ENCODE results near the gene KNG1.
"Not testable (repeated sequence)": the region's sequence is repeated elsewhere in the genome, so short reads cannot be mapped to it uniquely, and the experiment has no call there.

The KNG1 gene

DNA sequence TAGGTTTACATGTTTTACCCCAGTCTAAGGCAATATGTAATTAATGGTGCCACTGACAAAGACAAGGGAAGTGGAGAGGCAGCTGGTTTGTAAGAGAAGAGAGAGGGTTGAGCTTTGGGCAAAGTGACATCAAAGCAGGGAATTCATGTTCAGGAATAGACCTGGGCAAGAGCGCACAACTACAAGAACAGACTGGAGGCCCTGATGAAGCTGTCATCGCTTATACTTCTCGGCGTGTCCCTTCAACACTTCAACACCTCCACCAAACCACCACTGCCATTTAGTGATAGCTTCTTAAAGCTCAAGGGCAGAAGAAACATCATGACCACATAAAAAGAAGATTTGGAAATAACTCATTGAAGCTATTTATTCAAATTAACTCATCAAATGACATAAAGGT, 19.6 kb upstream of the KNG1 start:
- no peaks in the 10 kb centered on the region for H3K4me1 ChIP-seq (ENCODE audit: control insufficient read depth in 1 of 2, insufficient read depth in 1 of 2, low read depth in 1 of 2, low read length in 1 of 2)
- no peaks in the 10 kb centered on the region for H3K9me3 ChIP-seq
- H3K27ac ChIP-seq: no peak overlapping the region
- peaks cover 8% of the 10 kb centered on the region for H3K27me3 ChIP-seq
- H3K36me3 ChIP-seq: no peaks in the 10 kb centered on the region
- TF ChIP-seq, protein P1, sequence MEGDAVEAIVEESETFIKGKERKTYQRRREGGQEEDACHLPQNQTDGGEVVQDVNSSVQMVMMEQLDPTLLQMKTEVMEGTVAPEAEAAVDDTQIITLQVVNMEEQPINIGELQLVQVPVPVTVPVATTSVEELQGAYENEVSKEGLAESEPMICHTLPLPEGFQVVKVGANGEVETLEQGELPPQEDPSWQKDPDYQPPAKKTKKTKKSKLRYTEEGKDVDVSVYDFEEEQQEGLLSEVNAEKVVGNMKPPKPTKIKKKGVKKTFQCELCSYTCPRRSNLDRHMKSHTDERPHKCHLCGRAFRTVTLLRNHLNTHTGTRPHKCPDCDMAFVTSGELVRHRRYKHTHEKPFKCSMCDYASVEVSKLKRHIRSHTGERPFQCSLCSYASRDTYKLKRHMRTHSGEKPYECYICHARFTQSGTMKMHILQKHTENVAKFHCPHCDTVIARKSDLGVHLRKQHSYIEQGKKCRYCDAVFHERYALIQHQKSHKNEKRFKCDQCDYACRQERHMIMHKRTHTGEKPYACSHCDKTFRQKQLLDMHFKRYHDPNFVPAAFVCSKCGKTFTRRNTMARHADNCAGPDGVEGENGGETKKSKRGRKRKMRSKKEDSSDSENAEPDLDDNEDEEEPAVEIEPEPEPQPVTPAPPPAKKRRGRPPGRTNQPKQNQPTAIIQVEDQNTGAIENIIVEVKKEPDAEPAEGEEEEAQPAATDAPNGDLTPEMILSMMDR (IDR thresholded peaks at IDR 0.05): no peak
- no peak overlapping the region for H3K4me3 ChIP-seq (ENCODE audit: low read depth in 1 of 2, low read length in 1 of 2)

DNA sequence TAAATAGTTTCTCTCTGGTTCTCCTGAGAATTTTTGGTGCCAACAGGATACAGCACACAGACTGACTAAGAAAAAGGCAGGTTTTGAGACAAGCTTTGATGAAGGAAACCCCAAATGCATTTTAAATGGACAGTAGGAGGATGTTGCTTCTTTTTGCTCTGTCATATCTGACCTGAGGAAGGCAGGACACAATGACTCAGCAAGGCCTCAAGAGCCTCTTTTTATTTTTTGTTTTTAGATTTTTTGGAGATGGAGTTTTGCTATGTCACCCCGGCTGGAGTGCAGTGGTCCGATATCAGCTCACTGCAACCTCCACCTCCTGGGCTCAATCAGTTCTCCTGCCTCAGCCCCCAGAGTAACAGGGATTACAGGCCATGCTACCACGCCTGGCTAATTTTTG, 16.9 kb upstream of the KNG1 start:
- no peaks in the 10 kb centered on the region for H3K4me1 ChIP-seq (ENCODE audit: control insufficient read depth in 1 of 2, insufficient read depth in 1 of 2, low read depth in 1 of 2, low read length in 1 of 2)
- no peak overlapping the region for H3K4me3 ChIP-seq (ENCODE audit: low read depth in 1 of 2, low read length in 1 of 2)
- H3K27me3 ChIP-seq: peaks cover 23% of the 10 kb centered on the region
- TF ChIP-seq, protein P1 (IDR thresholded peaks at IDR 0.05): no peak
- no peak overlapping the region for H3K27ac ChIP-seq
- H3K9me3 ChIP-seq: no peaks in the 10 kb centered on the region
- no peaks in the 10 kb centered on the region for H3K36me3 ChIP-seq

- H3K27me3 ChIP-seq: peaks cover 35% of the 10 kb centered on the region
- not testable (repeated sequence) for H3K27ac ChIP-seq; H3K36me3 ChIP-seq; H3K9me3 ChIP-seq; H3K4me1 ChIP-seq (ENCODE audit: control insufficient read depth in 1 of 2, insufficient read depth in 1 of 2, low read depth in 1 of 2, low read length in 1 of 2); H3K4me3 ChIP-seq (ENCODE audit: low read depth in 1 of 2, low read length in 1 of 2)
These were observed 14.7 kb upstream of the KNG1 start for GRCh38 chr3:186702451-186702850.

DNA sequence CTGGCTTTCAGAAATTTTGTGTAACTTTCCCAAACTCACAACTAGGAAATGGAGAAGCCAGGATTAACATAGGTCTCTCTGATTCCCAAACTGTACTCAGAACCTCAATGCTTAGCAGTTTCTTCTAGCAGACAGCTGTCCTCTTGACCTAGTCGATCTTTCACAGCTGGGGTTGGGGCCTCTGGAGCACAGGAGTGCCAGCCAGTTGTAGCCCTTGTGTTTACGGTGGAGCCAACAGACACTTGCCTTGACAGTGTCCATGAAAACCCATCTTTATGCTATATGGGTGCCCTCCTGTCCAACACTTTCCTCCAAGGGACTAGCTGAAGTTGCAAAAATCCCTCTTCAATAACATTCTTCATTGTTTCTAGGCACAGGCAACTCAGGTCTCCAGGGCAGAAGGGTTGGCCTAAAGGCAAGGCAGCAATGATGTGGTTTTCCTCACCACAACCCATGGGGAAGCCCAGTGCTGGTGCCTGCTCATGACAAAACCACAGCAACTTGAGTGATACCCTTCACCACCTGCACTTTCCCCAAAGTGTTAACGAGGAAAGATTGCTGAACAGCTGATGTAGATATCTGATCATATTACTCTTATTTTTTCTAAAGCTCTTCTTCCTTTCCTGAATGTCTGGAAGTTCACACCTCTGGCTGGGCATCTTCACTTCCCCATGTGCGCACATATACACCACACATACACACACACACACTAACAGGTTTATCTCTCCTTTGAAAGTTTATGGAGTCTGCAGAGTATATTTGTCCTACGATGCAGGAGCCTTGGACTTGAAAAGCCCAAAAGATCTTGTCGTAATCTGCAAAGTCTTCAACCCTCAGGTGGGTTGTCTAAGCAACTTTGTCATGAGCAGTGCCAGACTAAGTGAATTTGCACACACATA, 11.0 kb upstream of the KNG1 start:
- no peak overlapping the region for H3K27ac ChIP-seq
- no peak overlapping the region for H3K4me3 ChIP-seq (ENCODE audit: low read depth in 1 of 2, low read length in 1 of 2)
- TF ChIP-seq, protein P1 (IDR thresholded peaks at IDR 0.05): no peak
- peaks cover 39% of the 10 kb centered on the region for H3K27me3 ChIP-seq
- no peaks in the 10 kb centered on the region for H3K4me1 ChIP-seq (ENCODE audit: control insufficient read depth in 1 of 2, insufficient read depth in 1 of 2, low read depth in 1 of 2, low read length in 1 of 2)
- H3K9me3 ChIP-seq: no peaks in the 10 kb centered on the region
- H3K36me3 ChIP-seq: no peaks in the 10 kb centered on the region

- Histone ChIP-seq H3K9me3 (no peaks in the 10 kb centered on the region), H3K36me3 (no peaks in the 10 kb centered on the region), H3K4me3 (ENCODE audit: low read depth in 1 of 2, low read length in 1 of 2) (no peak overlapping the region), H3K27ac (no peak overlapping the region), H3K4me1 (ENCODE audit: control insufficient read depth in 1 of 2, insufficient read depth in 1 of 2, low read depth in 1 of 2, low read length in 1 of 2) (no peaks in the 10 kb centered on the region), H3K27me3 (peaks cover 27% of the 10 kb centered on the region)
- TF ChIP-seq, protein P1 (IDR thresholded peaks at IDR 0.05): no peak
These were observed 8.0 kb upstream of the KNG1 start for GRCh38 chr3:186708983-186709679.

GRCh38 chr3:186710694-186711093, 6.5 kb upstream of the KNG1 start:
- H3K9me3 ChIP-seq; H3K4me3 ChIP-seq (ENCODE audit: low read depth in 1 of 2, low read length in 1 of 2); H3K27ac ChIP-seq; H3K4me1 ChIP-seq (ENCODE audit: control insufficient read depth in 1 of 2, insufficient read depth in 1 of 2, low read depth in 1 of 2, low read length in 1 of 2); H3K36me3 ChIP-seq: not testable (repeated sequence)
- H3K27me3 ChIP-seq: peaks cover 14% of the 10 kb centered on the region

All from neutrophil (primary cell).